Stimulated activated CD8-positive, alpha-beta memory T cell treated with anti-CD3 and anti-CD28 coated beads, Interleukin-4, amount 100 ng/mL, for 48 hours (primary cell): ENCODE results near the gene SLC22A4.

Experiments used
- DNase-seq: peaks from one replicate; pipeline ENCODE4 v3.0.0-alpha.2; 2020

Gene SLC22A4

DNA sequence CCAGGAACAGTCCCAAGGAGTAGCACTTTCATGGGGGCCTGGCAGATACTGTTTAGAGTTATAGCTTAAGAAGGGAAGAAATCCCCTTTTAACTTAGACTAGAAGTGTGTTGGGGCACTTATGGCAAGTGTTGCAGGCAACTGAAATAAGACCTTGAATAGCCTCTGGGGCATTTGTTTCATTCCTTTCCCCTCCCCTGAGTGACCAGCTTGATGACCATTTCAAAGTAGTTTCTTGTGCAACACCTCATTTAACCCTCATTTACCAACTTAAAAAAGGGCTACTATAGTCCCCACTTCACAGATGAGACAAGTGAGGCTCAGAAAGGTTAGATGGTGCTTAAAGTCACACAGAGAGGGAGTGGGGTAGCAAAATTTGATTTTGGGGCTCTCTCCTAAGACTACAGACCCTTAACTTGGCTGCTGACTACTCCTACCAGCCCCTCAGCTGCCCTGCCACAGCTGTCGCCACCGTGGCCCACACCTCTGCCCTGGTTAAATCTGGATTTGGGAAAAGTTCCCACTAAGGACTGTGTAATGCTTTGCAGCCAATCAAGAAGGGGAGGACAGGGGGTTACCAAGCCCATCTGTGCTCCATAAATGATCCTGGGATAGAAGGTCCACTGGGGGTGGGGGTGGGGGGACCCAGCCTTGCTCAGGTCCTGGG lies 31.2 kb upstream of the SLC22A4 start:
- peak; percentile 26 for DNase-seq

DNA sequence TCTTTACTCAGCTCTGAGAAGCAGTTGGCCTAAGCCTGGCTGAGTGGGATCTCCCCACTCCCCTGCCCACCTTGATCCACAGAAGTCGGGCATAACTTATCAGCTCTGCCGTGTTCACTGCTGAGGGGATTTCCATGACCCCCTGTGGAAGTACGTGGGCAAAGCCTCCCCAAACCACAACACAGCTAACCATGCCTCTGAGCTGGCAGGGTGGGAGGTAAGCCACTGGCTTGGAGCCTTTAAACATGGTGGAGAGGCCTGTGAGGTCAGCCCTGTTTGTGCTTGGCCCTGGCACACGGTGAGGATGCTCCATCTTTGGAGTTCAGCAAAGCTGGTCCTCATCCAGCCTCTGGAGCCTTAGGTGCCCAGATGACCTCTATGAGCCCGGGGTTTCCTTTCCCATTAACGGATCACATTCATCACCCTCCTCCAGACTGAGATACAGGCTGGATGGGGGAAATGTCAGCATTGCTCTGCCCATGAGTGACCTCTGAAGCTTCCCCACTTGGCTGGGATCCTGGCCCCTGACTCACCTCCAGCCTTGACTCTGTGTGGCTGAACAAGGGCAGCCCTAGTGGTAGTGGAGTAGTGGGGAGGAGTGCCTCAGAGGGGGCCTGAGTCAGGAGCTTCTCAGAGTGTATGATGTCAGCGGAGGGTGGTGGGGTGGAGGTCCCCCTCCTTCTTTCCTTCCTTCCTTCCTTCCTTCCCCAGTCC lies 30.5 kb upstream of the SLC22A4 start:
- peak; percentile 72 for DNase-seq

DNA sequence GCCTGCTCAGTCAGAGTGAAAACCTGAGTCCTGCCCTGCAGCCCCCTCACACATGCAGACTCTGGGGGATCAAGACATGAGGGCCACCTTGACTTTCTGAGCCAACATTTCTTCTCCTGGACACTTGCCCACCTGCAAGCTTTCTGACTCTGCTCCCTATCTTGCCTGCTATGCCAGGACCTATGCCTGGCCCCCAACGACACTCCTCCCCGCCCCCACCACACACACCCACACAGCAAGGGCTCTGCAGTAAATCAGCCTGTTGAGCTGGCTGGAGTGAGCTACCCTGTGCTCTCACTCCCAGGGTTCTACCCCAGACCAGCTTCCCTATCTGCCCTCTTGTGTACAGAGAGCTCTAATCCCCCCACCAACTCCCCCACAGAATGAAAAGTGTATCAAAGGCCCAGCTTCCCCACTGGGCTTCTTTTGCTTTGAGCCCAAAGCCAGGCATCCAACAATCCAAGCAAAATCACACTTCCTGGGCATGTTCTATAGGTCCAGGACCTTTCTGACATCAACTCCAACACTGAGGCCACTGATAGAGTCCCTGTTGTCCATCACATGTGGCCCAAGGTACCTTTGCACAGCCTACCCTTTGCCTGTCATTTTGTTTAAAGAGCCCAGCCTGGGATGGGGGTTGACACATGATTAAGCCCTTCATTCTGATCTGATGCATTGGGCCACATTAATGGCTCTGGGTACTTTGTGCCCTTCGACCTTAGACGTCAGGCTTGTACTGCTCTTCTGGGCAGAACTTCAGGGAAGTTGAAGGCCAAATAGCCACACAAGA lies 29.5 kb upstream of the SLC22A4 start:
- no peak for DNase-seq

DNA sequence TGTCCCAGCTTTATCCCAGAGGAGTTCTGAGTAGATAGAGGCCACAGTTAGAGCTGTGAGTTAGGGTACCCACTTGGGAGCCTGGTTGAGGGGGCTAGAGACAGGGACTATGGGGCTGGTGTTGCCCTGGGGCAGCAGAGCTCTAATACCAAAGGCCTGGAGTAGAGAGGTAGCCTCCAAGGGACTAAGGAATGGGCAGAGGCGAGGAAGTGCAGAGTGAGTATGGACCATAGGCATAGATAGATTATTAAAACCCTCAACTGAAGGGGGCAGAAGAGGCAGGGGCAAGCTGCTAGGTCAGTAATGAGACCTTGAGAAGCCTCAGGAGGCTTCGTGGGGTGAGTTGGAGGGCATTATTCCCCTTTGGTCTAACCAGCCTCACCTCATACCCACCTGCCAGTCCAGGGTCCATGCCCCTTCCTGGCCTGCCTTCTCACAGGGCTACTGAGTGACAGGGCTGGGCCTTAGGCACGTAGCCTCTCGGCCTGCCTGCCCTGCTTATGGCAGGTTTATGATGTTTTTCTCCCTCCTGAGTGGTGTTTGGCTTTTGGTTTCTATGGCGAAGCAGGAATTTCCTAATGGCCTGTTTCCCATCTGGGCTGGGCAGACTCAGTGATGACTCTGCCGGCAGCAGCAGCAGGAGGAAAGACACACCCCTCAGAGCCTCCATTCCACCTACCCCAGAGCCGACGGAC lies 28.7 kb upstream of the SLC22A4 start:
- no peak for DNase-seq

DNA sequence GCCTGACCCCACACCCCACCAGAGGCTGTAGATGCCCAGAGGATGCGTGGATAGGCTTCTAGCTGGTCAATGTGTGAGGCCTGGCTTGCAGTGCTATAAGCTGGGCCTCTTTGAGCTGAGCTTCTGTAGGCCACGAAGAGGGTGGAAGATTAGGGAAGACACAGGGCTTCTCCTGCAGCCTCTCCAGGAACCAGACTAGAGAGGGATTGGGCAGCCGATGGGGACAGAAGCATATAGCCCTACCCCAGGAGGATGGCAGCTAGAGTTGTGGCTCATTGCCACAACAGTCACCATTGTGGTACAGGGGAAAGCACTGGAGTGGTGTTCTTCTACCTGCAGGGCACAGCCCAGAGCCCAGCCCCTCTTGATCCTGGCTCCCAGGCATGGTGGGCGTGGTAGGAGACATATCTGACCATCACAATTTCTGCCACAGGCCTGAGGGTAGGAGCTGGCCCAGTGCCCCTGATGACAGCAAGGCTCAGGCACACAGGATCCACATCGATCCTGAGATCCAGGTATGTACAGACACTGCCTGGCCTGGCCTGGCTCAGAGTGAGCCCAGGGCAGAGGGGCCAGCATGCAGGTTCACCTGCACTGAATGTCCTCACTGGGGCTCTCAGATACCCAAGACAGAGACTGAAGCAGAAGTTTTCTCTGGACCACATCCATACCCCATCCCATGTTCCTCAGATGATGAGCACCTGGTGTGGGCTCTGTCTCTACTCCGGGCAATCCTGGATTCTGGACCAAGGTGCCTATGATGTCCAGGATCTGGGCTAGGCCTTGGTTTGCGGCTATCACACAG lies 28.0 kb upstream of the SLC22A4 start:
- no peak for DNase-seq

DNA sequence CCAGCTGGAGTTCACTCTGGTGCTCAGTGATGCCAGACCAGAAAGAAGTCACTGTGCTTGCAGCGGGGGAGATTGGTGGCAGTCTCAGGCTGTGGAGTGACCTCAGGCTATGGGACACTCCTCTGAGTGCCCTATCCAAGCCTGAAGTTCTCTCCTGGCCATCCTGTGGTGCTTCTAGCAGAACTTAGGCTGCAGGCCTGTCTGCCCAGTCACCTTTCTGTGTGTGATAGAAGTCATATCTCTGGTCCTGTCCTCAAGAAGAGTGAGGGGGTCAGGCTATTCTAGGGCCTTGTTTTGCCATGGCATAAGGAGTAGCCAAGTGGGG lies 27.4 kb upstream of the SLC22A4 start:
- no peak for DNase-seq

DNA sequence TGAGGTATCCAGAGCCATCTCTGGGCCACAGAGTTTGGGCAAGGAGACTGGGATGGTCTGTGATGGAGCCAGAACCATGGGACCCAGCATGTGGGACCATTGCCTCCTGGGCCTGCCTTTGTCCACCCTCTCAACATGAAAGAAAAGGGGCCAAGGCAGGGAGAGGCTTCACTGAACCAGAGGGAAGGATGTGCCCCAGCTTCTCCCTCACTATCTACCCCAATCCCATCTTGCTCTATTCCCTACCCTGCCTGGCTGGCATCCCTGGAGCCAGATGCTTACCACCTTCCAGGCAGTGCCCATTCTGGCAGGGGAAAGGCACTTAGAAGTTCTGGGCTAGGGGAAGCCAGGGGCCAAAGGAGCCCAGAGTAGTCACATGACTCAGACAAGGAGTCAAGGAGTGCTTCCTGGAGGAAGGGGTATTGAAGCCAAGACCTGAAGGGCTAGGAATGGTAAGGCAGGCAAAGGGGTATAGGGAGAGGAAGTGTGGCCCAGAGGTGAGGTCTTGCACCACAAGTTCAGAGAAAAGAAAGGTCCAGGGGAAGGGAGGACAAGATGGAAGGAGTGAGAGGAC lies 26.9 kb upstream of the SLC22A4 start:
- no peak for DNase-seq

DNA sequence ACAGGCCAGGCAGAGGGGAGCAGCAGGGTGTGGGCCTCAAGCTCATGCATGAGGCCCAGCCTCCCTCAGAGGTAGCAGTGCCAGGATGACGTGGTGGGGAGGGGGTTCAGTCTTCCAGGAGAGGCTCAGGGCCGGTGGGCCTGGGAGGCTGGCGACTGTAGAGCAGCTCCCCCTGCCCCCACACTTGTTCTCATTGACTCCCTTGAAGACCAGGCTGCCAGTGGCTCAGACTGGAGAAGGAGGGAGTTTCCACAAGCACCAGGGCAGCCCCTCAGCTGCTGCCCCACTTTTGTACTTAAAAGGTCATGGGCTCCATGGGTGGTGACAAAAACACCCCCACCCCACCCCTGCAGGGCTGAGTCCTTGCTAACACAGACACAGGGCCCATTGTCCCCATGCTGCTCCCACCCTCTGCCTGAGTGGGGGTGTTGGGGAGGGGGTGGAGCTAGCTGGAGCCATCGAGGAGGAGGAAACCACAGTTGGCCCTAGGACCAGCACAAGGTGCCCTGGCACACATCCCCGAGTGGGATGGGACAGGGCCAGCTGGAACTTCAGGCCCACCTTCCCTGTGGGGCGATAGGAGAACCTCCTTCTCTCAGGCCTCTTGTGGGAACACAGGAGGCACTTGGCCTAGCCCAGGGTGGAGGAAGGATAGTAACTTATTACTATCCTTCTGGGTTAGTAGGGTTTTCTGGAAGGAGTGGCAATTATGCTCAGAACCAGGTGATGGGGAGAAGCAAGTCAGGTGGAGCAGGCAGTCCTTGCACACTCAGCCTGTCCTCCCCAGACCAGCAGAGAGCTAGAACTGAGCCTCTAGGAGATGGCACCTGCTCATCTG lies 26.0 kb upstream of the SLC22A4 start:
- DNase-seq, result no peak

DNA sequence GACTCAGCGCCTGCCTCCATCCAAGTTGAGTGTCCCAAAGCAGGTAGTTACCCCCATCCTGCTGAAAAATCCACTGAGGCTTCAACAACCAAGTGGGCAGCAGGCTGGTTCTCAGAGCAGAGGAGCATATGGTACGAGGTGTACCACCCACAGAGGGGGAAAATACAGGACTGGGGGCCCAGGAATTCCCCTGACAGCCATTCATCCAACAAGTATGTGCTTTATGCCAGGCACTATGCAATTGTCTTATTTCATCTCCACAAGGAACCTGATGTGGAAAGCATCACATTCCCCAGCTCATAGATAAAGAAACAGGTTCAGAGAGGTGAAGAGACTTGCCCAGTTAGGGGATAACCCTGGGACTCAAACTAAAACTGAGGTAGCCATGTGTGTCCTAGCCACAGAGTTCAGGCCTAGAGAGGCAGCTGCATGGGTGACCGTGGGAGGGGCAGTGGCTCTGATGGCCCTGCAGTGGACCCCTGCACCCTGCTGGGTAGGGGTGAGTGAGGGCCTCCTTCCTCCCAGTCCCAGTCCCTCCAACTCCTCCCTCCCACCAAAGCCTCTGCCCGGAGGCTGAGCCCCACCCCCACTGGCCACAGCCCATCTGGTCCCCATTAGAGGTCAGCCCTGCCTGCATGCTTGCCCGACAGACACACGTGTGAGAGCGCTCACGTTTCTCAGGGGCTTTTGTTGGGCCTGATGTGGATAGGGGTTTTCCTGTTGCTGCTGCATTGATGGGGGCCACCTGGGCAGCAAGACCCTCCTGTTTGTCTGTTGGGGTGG lies 25.2 kb upstream of the SLC22A4 start:
- DNase-seq, result no peak

DNA sequence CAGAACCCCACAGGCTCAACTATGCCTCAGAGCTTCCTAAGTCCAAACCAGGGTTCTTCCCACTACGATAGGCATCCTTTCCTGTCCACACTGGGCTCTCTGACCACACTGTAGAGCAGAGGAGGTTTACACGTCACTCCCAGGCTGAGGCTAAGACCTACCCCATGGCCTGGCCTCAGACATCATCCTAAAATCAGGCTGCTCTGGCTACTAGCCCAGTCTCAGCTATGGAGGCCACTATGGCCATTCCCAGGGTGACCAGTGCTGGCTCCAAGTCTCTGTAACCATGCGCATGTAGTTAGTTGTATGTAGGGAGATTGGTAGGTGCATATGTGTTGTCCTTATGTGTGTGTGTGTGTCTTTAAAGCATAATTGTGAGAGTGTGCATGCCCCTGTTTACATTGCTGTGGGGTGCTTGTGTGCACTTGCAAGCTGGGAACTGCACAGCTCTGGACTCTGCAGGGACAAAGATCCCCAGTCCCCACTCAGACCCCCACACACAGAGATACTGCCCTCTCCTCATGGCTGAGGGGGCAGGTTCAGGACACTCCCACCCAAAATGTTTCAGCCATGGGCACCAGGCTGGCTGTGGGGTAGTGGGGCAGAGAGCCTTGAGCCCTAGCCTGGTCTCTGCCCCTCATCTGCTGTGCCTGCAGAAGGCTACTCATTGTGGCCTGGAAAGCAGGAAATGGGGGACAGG lies 24.4 kb upstream of the SLC22A4 start:
- DNase-seq, result no peak

DNA sequence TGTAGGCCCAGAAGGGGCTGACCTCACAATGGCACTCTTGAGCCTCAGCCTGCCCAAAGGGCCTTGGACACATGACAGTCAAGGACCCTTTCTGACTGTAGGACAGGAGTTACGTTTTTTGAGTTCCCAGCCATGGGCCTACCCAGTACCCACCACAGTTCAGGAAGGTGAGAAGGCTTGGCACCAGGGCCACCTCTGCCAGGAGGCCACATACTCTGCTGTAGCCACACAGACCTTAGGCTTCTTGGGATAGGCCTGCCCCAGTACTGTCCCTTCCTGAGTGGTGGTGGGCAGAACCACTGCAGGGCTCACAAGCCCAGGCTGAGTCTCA lies 23.9 kb upstream of the SLC22A4 start:
- no peak for DNase-seq

DNA sequence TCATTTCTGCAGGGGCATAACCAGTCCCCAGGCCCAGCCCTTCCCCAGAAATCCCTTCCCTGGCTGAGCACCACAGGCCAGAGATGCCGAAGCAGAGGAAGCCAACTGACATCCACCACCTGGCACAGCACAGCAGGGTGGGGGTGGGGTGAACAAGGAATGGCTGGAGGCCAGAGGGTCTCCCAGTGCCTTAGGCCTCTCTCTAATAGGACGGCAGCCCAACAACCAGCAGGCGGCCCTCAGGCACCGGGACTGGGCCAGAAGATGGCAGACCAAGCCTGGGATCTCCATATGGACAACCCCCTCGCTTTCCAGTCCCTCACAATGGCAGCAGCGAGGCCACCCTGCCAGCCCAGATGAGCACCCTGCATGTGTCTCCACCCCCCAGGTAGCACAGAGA lies 23.5 kb upstream of the SLC22A4 start:
- DNase-seq, result no peak

DNA sequence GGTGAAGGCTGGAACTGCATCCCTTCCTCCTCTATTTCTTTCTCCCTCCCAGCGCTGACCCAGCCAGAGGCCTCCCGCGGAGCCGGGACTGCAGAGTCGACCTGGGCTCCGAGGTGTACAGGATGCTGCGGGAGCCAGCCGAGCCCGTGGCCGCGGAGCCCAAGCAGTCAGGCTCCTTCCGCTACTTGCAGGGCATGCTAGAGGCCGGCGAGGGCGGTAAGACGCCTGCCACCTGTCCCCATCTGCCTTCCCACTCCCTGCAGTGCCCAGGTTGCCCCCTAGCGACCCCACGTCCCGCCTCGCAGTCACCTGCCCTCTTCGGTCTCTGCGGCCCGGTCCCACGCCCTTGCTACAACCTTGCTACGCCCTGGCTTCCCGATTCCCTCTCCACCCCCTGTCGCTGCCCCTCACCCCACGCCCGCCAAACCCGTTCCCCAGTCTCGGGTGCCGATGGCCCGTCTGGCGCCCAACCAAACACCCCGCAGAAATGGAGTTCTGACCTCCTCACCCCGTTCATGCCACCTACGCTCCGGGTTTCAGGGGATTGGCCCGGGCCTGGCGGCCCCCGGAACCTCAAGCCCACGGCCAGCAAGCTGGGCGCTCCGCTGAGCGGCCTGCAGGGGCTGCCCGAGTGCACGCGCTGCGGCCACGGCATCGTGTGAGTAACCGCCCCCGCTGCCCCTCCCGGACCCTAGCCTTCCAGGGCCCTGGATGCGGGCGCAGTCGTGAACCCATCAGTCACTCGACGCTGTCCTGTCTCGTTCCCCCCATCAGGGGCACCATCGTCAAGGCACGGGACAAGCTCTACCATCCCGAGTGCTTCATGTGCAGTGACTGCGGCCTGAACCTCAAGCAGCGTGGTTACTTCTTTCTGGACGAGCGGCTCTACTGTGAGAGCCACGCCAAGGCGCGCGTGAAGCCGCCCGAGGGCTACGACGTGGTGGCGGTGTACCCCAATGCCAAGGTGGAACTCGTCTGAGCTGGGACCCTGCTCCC lies 22.6 kb upstream of the SLC22A4 start:
- no peak for DNase-seq

DNA sequence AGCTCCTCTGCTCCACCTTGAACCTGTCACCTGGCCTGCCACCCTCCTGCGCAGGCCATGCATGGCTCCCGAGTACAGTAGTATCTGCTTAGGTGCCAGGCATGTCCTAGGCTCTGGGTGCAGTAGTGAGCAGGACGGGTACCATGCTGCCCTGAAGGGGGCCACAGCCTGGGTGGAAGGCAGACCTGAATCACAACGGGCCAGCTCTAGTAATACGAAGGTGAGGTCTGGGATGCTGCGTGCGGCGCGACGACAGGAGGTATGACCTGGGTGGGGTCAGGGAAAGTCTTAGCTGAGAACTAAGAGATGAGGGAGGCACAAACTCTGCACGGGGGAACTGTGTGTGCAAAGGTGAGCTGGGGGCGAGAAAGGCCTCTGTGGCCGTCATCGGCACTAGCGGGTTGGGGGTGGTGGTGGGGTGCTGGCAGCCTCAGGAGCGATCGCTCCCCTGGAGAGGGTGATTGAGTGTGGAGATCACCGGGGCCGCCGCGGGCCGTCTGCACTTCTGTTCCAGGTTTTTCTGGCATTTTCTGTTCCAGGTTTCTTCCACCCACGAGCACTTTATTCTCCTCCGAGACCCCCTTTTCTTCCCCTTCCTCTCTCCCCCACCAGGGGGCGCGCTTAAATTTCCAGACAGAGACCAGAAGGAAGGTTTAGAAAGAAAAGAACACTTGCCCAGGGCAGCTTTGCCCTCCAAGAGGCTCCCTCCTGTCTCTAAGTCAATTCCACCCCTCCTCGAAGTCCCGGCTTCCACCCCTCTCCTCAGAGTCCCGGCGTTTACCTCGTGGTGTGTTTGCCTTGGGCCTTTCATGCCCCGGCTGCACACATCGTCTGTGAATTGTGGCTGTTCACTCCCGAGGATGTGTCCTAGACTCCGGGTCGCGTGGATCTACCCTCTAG lies 21.6 kb upstream of the SLC22A4 start:
- peak; percentile 90 for DNase-seq

DNA sequence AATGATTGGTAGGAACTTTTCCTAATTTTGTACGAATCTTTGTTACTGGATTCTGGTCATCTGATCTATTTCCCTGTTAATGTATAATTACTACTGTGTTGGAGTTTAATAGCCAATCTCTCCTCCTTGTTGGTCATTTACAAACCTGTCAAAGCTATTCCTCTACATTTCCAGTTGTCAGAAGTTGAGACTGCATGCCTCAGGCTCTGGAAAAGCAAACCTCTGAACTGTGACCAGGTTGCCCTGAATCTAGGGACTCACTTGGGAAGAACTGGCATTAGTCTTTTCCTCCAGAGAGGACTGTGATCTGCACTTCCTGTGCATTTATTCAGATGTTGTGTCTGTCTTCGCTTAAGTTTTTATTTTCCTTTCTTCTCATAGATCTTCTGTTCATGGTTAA lies 20.6 kb upstream of the SLC22A4 start:
- DNase-seq, result no peak

DNA sequence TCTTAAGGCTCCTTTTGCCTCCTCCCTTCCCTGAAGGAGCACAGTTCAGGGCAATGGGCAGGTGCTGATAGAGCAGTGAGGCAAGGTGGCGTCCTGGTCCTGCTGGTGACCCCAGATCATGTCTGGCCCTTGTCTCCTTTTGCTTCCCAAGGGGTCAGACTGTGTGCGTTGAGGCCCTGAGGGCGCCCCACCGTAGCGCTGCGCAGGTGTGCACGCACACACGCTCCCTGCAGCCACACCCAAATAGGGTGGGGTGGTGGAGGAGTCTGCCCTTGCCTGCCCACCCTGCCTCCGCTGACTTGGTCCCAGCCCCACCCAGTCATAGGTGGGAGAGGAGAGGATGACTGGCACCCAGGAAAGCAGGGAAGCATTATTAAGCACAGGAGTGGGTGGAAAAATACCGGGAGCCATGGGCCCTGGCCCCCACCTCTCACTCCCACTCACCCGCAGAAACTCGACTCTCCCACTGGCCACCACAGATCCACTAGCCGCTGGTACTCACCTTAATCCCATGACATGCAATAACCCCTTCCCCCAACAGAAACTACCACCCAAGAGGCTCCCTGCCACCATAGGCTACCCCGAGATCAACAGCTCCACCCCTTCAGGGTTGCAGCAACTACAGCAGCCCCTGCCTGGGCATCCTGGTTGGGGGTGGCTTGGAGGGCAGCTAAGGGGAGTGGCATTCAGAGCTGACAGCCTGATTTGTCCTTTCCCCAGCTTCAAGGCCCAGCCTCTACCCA lies 20.0 kb upstream of the SLC22A4 start:
- DNase-seq, result no peak
